Measurements from ENCODE around the gene ANKFN1. TPM values are rescaled to one million over a fixed set of nuclear protein-coding genes. Genes with fewer than 3 reads are reported as not detected.

Gene ANKFN1
- total RNA-seq, 4 donors from 2014 or later: 0.40 TPM; not detected in 3

- no peak overlapping the region for H3K4me3 ChIP-seq
- peaks cover 0 to 16% (median 8%) of the 10 kb centered on the region in 4 donors for H3K4me1 ChIP-seq
- H3K27ac ChIP-seq (replicated peaks in 1 of 4): no peak overlapping the region
- peaks cover 0 to 3% (median 0%) of the 10 kb centered on the region in 4 donors for H3K27me3 ChIP-seq
- no peak for DNase-seq (ENCODE audit: extremely low spot score)
- TF ChIP-seq CTCF (IDR thresholded peaks at IDR 0.05) (no peak), POLR2A (IDR thresholded peaks at IDR 0.05; ENCODE audit: low read depth) (no peak), POLR2AphosphoS5 (IDR thresholded peaks at IDR 0.05) (no peak), EP300 (IDR thresholded peaks at IDR 0.05) (no peak)
- no peaks in the 10 kb centered on the region for H3K36me3 ChIP-seq
- 81% methylated on average over 3 of the region's 3 CpGs for WGBS
- no peaks in the 10 kb centered on the region for H3K9me3 ChIP-seq
- intact Hi-C loops (cut with DNase I): no loop called here
Observed at GRCh38 chr17:56144223-56144622, 9.1 kb upstream of the ANKFN1 start.

GRCh38 chr17:56146534-56146933 lies 6.7 kb upstream of the ANKFN1 start:
- Histone ChIP-seq H3K4me1 (peaks cover 0 to 13% (median 8%) of the 10 kb centered on the region in 4 donors), H3K4me3 (no peak overlapping the region), H3K27ac (replicated peaks in 1 of 4) (no peak overlapping the region), H3K27me3 (peaks cover 0 to 3% (median 0%) of the 10 kb centered on the region in 4 donors), H3K36me3 (no peaks in the 10 kb centered on the region), H3K9me3 (no peaks in the 10 kb centered on the region)
- TF ChIP-seq POLR2AphosphoS5 (IDR thresholded peaks at IDR 0.05): no peak
- TF ChIP-seq POLR2A (IDR thresholded peaks at IDR 0.05; ENCODE audit: low read depth): no peak
- TF ChIP-seq CTCF (IDR thresholded peaks at IDR 0.05): no peak
- no peak for TF ChIP-seq EP300 (IDR thresholded peaks at IDR 0.05)
- intact Hi-C loops (cut with DNase I): no loop called here
- WGBS: 62% methylated on average over 1 of the region's 1 CpG
- no peak for DNase-seq (ENCODE audit: extremely low spot score)

GRCh38 chr17:56148333-56148732 lies 4.9 kb upstream of the ANKFN1 start:
- H3K4me1 ChIP-seq: no peaks in the 10 kb centered on the region
- peaks cover 0 to 3% (median 0%) of the 10 kb centered on the region in 4 donors for H3K27me3 ChIP-seq
- no peak overlapping the region for H3K4me3 ChIP-seq
- intact Hi-C loops (cut with DNase I): no loop called here
- no peak overlapping the region for H3K27ac ChIP-seq (replicated peaks in 1 of 4)
- H3K9me3 ChIP-seq: no peaks in the 10 kb centered on the region
- H3K36me3 ChIP-seq: no peaks in the 10 kb centered on the region
- no peak for TF ChIP-seq CTCF (IDR thresholded peaks at IDR 0.05)
- TF ChIP-seq EP300 (IDR thresholded peaks at IDR 0.05): no peak
- TF ChIP-seq POLR2A (IDR thresholded peaks at IDR 0.05; ENCODE audit: low read depth): no peak
- no peak for TF ChIP-seq POLR2AphosphoS5 (IDR thresholded peaks at IDR 0.05)
- no peak for DNase-seq (ENCODE audit: extremely low spot score)
- 88% methylated on average over 2 of the region's 2 CpGs for WGBS

- Histone ChIP-seq H3K4me3 (no peak overlapping the region), H3K36me3 (no peaks in the 10 kb centered on the region), H3K9me3 (no peaks in the 10 kb centered on the region), H3K27ac (replicated peaks in 1 of 4) (no peak overlapping the region), H3K27me3 (peaks cover 0 to 3% (median 0%) of the 10 kb centered on the region in 4 donors), H3K4me1 (no peaks in the 10 kb centered on the region)
- WGBS: 64% methylated on average over 3 of the region's 3 CpGs
- TF ChIP-seq EP300 (IDR thresholded peaks at IDR 0.05) (no peak), CTCF (IDR thresholded peaks at IDR 0.05) (no peak), POLR2A (IDR thresholded peaks at IDR 0.05; ENCODE audit: low read depth) (no peak), POLR2AphosphoS5 (IDR thresholded peaks at IDR 0.05) (no peak)
- intact Hi-C loops (cut with DNase I): loop anchor here (10.0 kb wide), 1 partner anchor 545 kb away; no protein-coding TSS in a partner anchor
- DNase-seq (ENCODE audit: extremely low spot score): no peak
Observed at GRCh38 chr17:56149266-56150036, 3.8 kb upstream of the ANKFN1 start.
